Keratinocyte (primary cell): Measurements from ENCODE around the gene PDCD4. TPM values are rescaled to one million over a fixed set of nuclear protein-coding genes. Genes with fewer than 3 reads are reported as not detected.

ENCODE experiments used
- DNase-seq: peaks from one replicate; pipeline ENCODE4 v3.0.0-alpha.2; 2011; ENCODE audit warnings: low read depth, missing footprints, low spot score
- FAIRE-seq: peaks from 2 replicates; lab custom pipeline; 2011; peaks lifted over from hg19 to GRCh38; lab: Jason Lieb, UNC
- H2AFZ ChIP-seq: 2 replicates; pipeline ENCODE4 v1.6.0; 2012; ENCODE audit warnings: low read length, control low read depth, inconsistent platforms; ENCODE audit not compliant: control insufficient read depth
- H3K27ac ChIP-seq: 2 replicates; pipeline ENCODE4 v1.5.1; 2011; ENCODE audit warnings: low read length; ENCODE audit not compliant: control insufficient read depth, insufficient read depth
- H3K27me3 ChIP-seq: 3 replicates; pipeline ENCODE4 v1.6.0; 2011; ENCODE audit warnings: low read length; ENCODE audit not compliant: control insufficient read depth, insufficient read depth; ENCODE audit errors: extremely low read depth
- H3K36me3 ChIP-seq, 2 experiments: 2 replicates in 1 of 2; 3 replicates in 1 of 2; pipeline ENCODE4 v1.5.1; 2011; ENCODE audit warnings: low read length in 2 of 2, mild to moderate bottlenecking in 1 of 2; ENCODE audit not compliant: control insufficient read depth in 2 of 2, insufficient read depth in 2 of 2; ENCODE audit errors: extremely low read depth in 1 of 2
- H3K4me1 ChIP-seq: 3 replicates; pipeline ENCODE4 v1.5.1; 2011; ENCODE audit warnings: low read length; ENCODE audit not compliant: control insufficient read depth, insufficient read depth; ENCODE audit errors: extremely low read depth
- H3K4me2 ChIP-seq: 3 replicates; pipeline ENCODE4 v1.6.0; 2011; ENCODE audit warnings: low read depth, low read length; ENCODE audit not compliant: control insufficient read depth, insufficient read depth; ENCODE audit errors: extremely low read depth
- H3K4me3 ChIP-seq, 3 experiments: fragments of 200-600 bp in 1 of 3; sonication (generic) in 1 of 3; 2 replicates in 2 of 3; 3 replicates in 1 of 3; pipeline ENCODE4 v1.5.1; 2011 to 2016; ENCODE audit warnings: low read length in 3 of 3, mild to moderate bottlenecking in 3 of 3, control low read depth in 2 of 3, inconsistent platforms in 1 of 3, low read depth in 1 of 3, mixed read lengths in 1 of 3, mixed run types in 1 of 3, moderate library complexity in 1 of 3; ENCODE audit not compliant: control insufficient read depth in 2 of 3, insufficient read depth in 2 of 3; ENCODE audit errors: extremely low read depth in 1 of 3
- H3K79me2 ChIP-seq: 2 replicates; pipeline ENCODE4 v1.6.0; 2012; ENCODE audit warnings: low read length; ENCODE audit not compliant: control insufficient read depth, insufficient read depth
- H3K9ac ChIP-seq: 3 replicates; pipeline ENCODE4 v1.6.0; 2011; ENCODE audit warnings: low read length; ENCODE audit not compliant: control insufficient read depth, insufficient read depth; ENCODE audit errors: extremely low read depth
- H3K9me1 ChIP-seq: 3 replicates; pipeline ENCODE4 v1.6.0; 2011; ENCODE audit warnings: low read length; ENCODE audit not compliant: control insufficient read depth, insufficient read depth; ENCODE audit errors: extremely low read depth
- H3K9me3 ChIP-seq: 2 replicates; pipeline ENCODE4 v1.5.1; 2012; ENCODE audit warnings: low read depth, low read length; ENCODE audit not compliant: control insufficient read depth
- H4K20me1 ChIP-seq: 3 replicates; pipeline ENCODE4 v1.6.0; 2011; ENCODE audit warnings: low read length; ENCODE audit not compliant: control insufficient read depth, insufficient read depth; ENCODE audit errors: extremely low read depth
- EZH2 ChIP-seq: IDR thresholded peaks from one replicate; pipeline ENCODE4 v1.6.1; 2012; ENCODE audit warnings: inconsistent platforms, mild to moderate bottlenecking, low read length, moderate library complexity
- dilution Hi-C: fragments of 300-500 bp; cut with MboI; formaldehyde crosslinking; loops from one replicate; pipeline ENCODE4 v1.7.0; 2020; ENCODE audit warnings: low sequenced_read_pairs; ENCODE audit not compliant: extremely low pct_ligation_motif_present
- polyA plus RNA-seq, 5 experiments: library from polyadenylated mRNA; depleted of rRNA in 3 of 5; stranded (reverse) in 3 of 5; stranded (forward) in 1 of 5; unstranded in 1 of 5; fragments of >200 nt; gene quantifications; 1 replicate in 1 of 5; 2 replicates in 3 of 5; 3 replicates in 1 of 5; pipeline versions ENCODE4 v1.2.1 to v1.2.3, GENCODE V29; 2011 to 2012; ENCODE audit warnings: missing spikeins in 2 of 5, low read depth in 1 of 5, low replicate concordance in 1 of 5
- TF ChIP-seq, protein P1 (sequence below), 3 experiments: IDR thresholded peaks in 1 of 3; conservative IDR thresholded peaks in 1 of 3; optimal IDR thresholded peaks in 1 of 3; 2 replicates in 2 of 3; 3 replicates in 1 of 3; pipeline versions ENCODE3 to v1.5.1; 2011; ENCODE audit warnings: low read length in 3 of 3, mild to moderate bottlenecking in 3 of 3, moderate library complexity in 2 of 3, control low read depth in 1 of 3, inconsistent platforms in 1 of 3; ENCODE audit not compliant: insufficient read depth in 2 of 3; ENCODE audit errors: extremely low read depth in 1 of 3

Gene PDCD4
- polyA plus RNA-seq, 1 donor (not counting 4 experiments of a cell fraction or from before 2014, with no cell fraction given): 146 TPM

DNA sequence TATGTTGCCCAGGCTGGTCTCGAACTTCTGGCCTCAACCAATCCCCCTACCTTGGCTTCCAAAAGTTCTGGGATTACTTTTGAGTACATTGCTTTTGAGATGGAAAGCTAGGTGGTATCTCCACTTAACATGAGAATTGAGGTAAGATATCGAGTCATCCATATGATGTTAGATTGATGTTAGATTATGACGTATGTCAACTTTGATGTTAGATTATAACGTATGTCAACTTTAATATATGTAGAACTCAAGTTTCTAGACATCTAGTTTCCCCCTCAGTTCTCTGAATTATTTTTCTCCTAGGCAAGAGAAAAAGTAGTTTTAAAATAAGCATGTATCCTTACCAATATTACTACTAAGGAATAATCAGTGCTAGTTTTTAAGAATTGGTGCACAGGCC, 67.7 kb downstream of the PDCD4 start:
- Histone ChIP-seq H3K9me1 (no peaks in the 10 kb centered on the region), H3K36me3 (peaks cover 3 to 4% of the 10 kb centered on the region in 2 experiments), H3K27ac (no peak overlapping the region), H3K9me3 (no peaks in the 10 kb centered on the region), H3K79me2 (peaks cover 83% of the 10 kb centered on the region), H3K4me2 (no peak overlapping the region), H3K4me3 (no peak overlapping the region), H3K4me1 (no peaks in the 10 kb centered on the region), H2AFZ (no peak overlapping the region), H3K9ac (no peak overlapping the region), H3K27me3 (no peaks in the 10 kb centered on the region), H4K20me1 (no peaks in the 10 kb centered on the region)
- dilution Hi-C loops: no loop called here
- TF ChIP-seq, protein P1, sequence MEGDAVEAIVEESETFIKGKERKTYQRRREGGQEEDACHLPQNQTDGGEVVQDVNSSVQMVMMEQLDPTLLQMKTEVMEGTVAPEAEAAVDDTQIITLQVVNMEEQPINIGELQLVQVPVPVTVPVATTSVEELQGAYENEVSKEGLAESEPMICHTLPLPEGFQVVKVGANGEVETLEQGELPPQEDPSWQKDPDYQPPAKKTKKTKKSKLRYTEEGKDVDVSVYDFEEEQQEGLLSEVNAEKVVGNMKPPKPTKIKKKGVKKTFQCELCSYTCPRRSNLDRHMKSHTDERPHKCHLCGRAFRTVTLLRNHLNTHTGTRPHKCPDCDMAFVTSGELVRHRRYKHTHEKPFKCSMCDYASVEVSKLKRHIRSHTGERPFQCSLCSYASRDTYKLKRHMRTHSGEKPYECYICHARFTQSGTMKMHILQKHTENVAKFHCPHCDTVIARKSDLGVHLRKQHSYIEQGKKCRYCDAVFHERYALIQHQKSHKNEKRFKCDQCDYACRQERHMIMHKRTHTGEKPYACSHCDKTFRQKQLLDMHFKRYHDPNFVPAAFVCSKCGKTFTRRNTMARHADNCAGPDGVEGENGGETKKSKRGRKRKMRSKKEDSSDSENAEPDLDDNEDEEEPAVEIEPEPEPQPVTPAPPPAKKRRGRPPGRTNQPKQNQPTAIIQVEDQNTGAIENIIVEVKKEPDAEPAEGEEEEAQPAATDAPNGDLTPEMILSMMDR (optimal IDR thresholded peaks at IDR 0.05 in 1 of 3, IDR thresholded peaks at IDR 0.05 in 1 of 3, conservative IDR thresholded peaks at IDR 0.05 in 1 of 3; ENCODE audit: extremely low read depth in 1 of 3, insufficient read depth in 2 of 3, low read length in 3 of 3): no peak
- no peak for TF ChIP-seq EZH2
- FAIRE-seq (no peak), DNase-seq (no peak)

- FAIRE-seq: no peak
- H3K4me2 ChIP-seq: no peak overlapping the region
- no peak for TF ChIP-seq EZH2
- TF ChIP-seq, protein P1 (optimal IDR thresholded peaks at IDR 0.05 in 1 of 3, IDR thresholded peaks at IDR 0.05 in 1 of 3, conservative IDR thresholded peaks at IDR 0.05 in 1 of 3; ENCODE audit: extremely low read depth in 1 of 3, insufficient read depth in 2 of 3, low read length in 3 of 3): no peak
- H3K4me1 ChIP-seq: peaks cover 16% of the 10 kb centered on the region
- H3K9me3 ChIP-seq: peaks cover 3% of the 10 kb centered on the region
- H4K20me1 ChIP-seq: no peaks in the 10 kb centered on the region
- no peak overlapping the region for H3K27ac ChIP-seq
- H2AFZ ChIP-seq: no peak overlapping the region
- dilution Hi-C loops: no loop called here
- peaks cover 57% of the 10 kb centered on the region for H3K79me2 ChIP-seq
- H3K9me1 ChIP-seq: no peaks in the 10 kb centered on the region
- no peak overlapping the region for H3K9ac ChIP-seq
- peaks cover 2 to 7% of the 10 kb centered on the region in 2 experiments for H3K36me3 ChIP-seq
- no peak overlapping the region for H3K4me3 ChIP-seq
- no peaks in the 10 kb centered on the region for H3K27me3 ChIP-seq
- no peak for DNase-seq
These were observed 73.2 kb downstream of the PDCD4 start for GRCh38 chr10:110944792-110945396.
